ENCODE data around the gene CPNE4.
A peak's percentile ranks its signal among the peaks of the same experiment; 100 is the strongest.

The CPNE4 gene

GRCh38 chr3:131596884-131597283, 437.9 kb downstream of the CPNE4 start:
- TF ChIP-seq ZFX (IDR thresholded peaks at IDR 0.05) (no peak), CTCF (conservative IDR thresholded peaks at IDR 0.05) (no peak)
- no peak overlapping the region for H3K27ac ChIP-seq

GRCh38 chr3:131591394-131592014, 443.3 kb downstream of the CPNE4 start:
- H3K27ac ChIP-seq = no peak overlapping the region
- TF ChIP-seq CTCF (conservative IDR thresholded peaks at IDR 0.05) (no peak), ZFX (IDR thresholded peaks at IDR 0.05) (no peak)

GRCh38 chr3:131586277-131586676, 448.5 kb downstream of the CPNE4 start:
- no peak overlapping the region for H3K27ac ChIP-seq
- TF ChIP-seq ZFX (IDR thresholded peaks at IDR 0.05) (no peak), CTCF (conservative IDR thresholded peaks at IDR 0.05) (no peak)

GRCh38 chr3:131582438-131582837, 452.4 kb downstream of the CPNE4 start:
- H3K27ac ChIP-seq = no peak overlapping the region
- TF ChIP-seq ZFX (IDR thresholded peaks at IDR 0.05) (no peak), CTCF (conservative IDR thresholded peaks at IDR 0.05) (no peak)

- TF ChIP-seq CTCF (conservative IDR thresholded peaks at IDR 0.05) = peak; percentile 17
- TF ChIP-seq ZFX (IDR thresholded peaks at IDR 0.05) = no peak
- H3K27ac ChIP-seq = no peak overlapping the region
Measured at GRCh38 chr3:131568460-131568859, 466.4 kb downstream of the CPNE4 start.

- no peak for TF ChIP-seq CTCF (conservative IDR thresholded peaks at IDR 0.05)
- no peak for TF ChIP-seq ZFX (IDR thresholded peaks at IDR 0.05)
- H3K27ac ChIP-seq = no peak overlapping the region
Measured at GRCh38 chr3:131564812-131565211, 470.0 kb downstream of the CPNE4 start.

- TF ChIP-seq ZFX (IDR thresholded peaks at IDR 0.05) (no peak), CTCF (conservative IDR thresholded peaks at IDR 0.05) (no peak)
Measured at GRCh38 chr3:131561511-131561910, 473.3 kb downstream of the CPNE4 start.

More at GRCh38 chr3:131561511-131561910, 473.3 kb downstream of the CPNE4 start:
- H3K27ac ChIP-seq = no peak overlapping the region
